Lung (tissue), 12 donors: ENCODE measurements around the gene SOX10. TPM values are rescaled to one million over a fixed set of nuclear protein-coding genes. Genes with fewer than 3 reads are reported as not detected.

ENCODE experiments used
- ATAC-seq: fragments of 200-7000 bp; cut with Tn5 transposase; one replicate; pipeline ENCODE4 v1.9.1; 2020; ENCODE audit warnings: moderate number of reproducible peaks; ENCODE audit not compliant: insufficient read depth, low FRiP score
- DNase-seq, 3 donors: peaks; one replicate each; pipeline ENCODE4 v3.0.0-alpha.2; 2013 to 2017
- H3K27ac ChIP-seq, 2 donors: one replicate each; pipeline ENCODE4 v1.5.1; 2013; ENCODE audit warnings: mild to moderate bottlenecking in 2 of 2, moderate library complexity in 2 of 2, control low read depth in 1 of 2, inconsistent platforms in 1 of 2, low read depth in 1 of 2, low read length in 1 of 2
- H3K27me3 ChIP-seq, 3 donors: one replicate each; pipeline ENCODE4 v1.5.1; 2013; ENCODE audit warnings: low read length in 2 of 3; ENCODE audit not compliant: control insufficient read depth in 3 of 3, insufficient read depth in 3 of 3
- H3K36me3 ChIP-seq, 4 donors: one replicate each; pipeline ENCODE4 v1.5.1; 2013; ENCODE audit warnings: low read length in 4 of 4, mild to moderate bottlenecking in 1 of 4, moderate library complexity in 1 of 4; ENCODE audit not compliant: control insufficient read depth in 4 of 4, insufficient read depth in 4 of 4
- H3K4me1 ChIP-seq, 5 donors: one replicate each; pipeline ENCODE4 v1.5.1; 2013; ENCODE audit warnings: low read length in 5 of 5, mild to moderate bottlenecking in 2 of 5, moderate library complexity in 1 of 5; ENCODE audit not compliant: control insufficient read depth in 5 of 5, insufficient read depth in 5 of 5
- H3K4me3 ChIP-seq: one replicate; pipeline ENCODE4 v1.5.1; 2013; ENCODE audit warnings: mild to moderate bottlenecking, control low read depth, moderate library complexity
- H3K9ac ChIP-seq, 2 donors: one replicate each; pipeline ENCODE4 v1.5.1; 2013; ENCODE audit warnings: low read length in 2 of 2, control low read depth in 1 of 2; ENCODE audit not compliant: insufficient read depth in 1 of 2
- H3K9me3 ChIP-seq, 4 donors: one replicate each; pipeline ENCODE4 v1.5.1; 2013; ENCODE audit warnings: low read length in 3 of 4, mild to moderate bottlenecking in 1 of 4, moderate library complexity in 1 of 4; ENCODE audit not compliant: control insufficient read depth in 4 of 4, insufficient read depth in 3 of 4
- CTCF ChIP-seq: IDR thresholded peaks from 2 replicates; pipeline ENCODE4 v1.5.1; 2012; ENCODE audit warnings: mild to moderate bottlenecking; ENCODE audit errors: control extremely low read depth, extremely low read depth
- WGBS, 2 donors: extraction: QIAGEN DNeasy Blood & Tissue Kit; methylation state at CpG; one replicate each; pipeline ENCODE4 v1.1.7; 2013; 5-methylcytosine and 5-hydroxymethylcytosine counted together
- polyA plus RNA-seq, 2 donors: library from polyadenylated mRNA; stranded (reverse); fragments of 200-250 nt; gene quantifications; one replicate each; pipeline ENCODE4 v1.2.1, GENCODE V29; 2013
- total RNA-seq, 2 donors: library from RNA; depleted of rRNA in 1 of 2; stranded (reverse); fragments of >200 nt in 1 of 2; gene quantifications; one replicate each; pipeline ENCODE4 v1.2.1, GENCODE V29; 2014 to 2021
- donor health status: control.
- donor health status: control.
- donor health status: Bipolar disorder and iron deficiency.
- donor health status: healthy.
- donor health status: DM: yes; HTN: yes; CAD: no.

Gene SOX10
- total and polyA plus RNA-seq, 4 donors = 0.10 to 0.54 TPM; not detected in 2

- Histone ChIP-seq H3K4me1 (peaks cover 0 to 20% (median 9%) of the 10 kb centered on the region in 5 donors), H3K27me3 (no peaks in the 10 kb centered on the region), H3K27ac (no peak overlapping the region), H3K36me3 (no peaks in the 10 kb centered on the region), H3K9me3 (peaks cover 0 to 2% (median 0%) of the 10 kb centered on the region in 4 donors), H3K4me3 (no peak overlapping the region), H3K9ac (no peak overlapping the region)
- DNase-seq (no peak), ATAC-seq (no peak)
- TF ChIP-seq CTCF = no peak
- WGBS, 2 donors = 92 to 94% methylated on average over 12 of the region's 12 CpGs
These were observed 47.1 kb upstream of the SOX10 start for GRCh38 chr22:38031491-38031890.

GRCh38 chr22:38030311-38031133, 46.2 kb upstream of the SOX10 start:
- no peak for TF ChIP-seq CTCF
- H3K27me3 ChIP-seq = no peaks in the 10 kb centered on the region
- H3K9ac ChIP-seq = no peak overlapping the region
- 80 to 88% methylated on average over 16 of the region's 16 CpGs for WGBS, 2 donors
- no peak overlapping the region for H3K4me3 ChIP-seq
- DNase-seq = no peak
- no peaks in the 10 kb centered on the region for H3K36me3 ChIP-seq
- ATAC-seq = no peak
- no peak overlapping the region for H3K27ac ChIP-seq
- H3K4me1 ChIP-seq = peaks cover 0 to 20% (median 9%) of the 10 kb centered on the region in 5 donors
- peaks cover 0 to 2% (median 0%) of the 10 kb centered on the region in 4 donors for H3K9me3 ChIP-seq

GRCh38 chr22:38029901-38030300, 45.5 kb upstream of the SOX10 start:
- H3K36me3 ChIP-seq = no peaks in the 10 kb centered on the region
- H3K9ac ChIP-seq = no peak overlapping the region
- no peak overlapping the region for H3K27ac ChIP-seq
- ATAC-seq (no peak), DNase-seq (no peak)
- no peak overlapping the region for H3K4me3 ChIP-seq
- no peaks in the 10 kb centered on the region for H3K27me3 ChIP-seq
- TF ChIP-seq CTCF = no peak
- H3K9me3 ChIP-seq = peaks cover 0 to 2% (median 0%) of the 10 kb centered on the region in 4 donors
- 84 to 89% methylated on average over 5 of the region's 5 CpGs for WGBS, 2 donors
- H3K4me1 ChIP-seq = peaks cover 0 to 20% (median 9%) of the 10 kb centered on the region in 5 donors
